ENCODE data around the gene CHCHD3.
"Not testable (repeated sequence)": the region's sequence is repeated elsewhere in the genome, so short reads cannot be mapped to it uniquely, and the experiment has no call there.

Gene CHCHD3

GRCh38 chr7:132937286-132937685, 144.6 kb downstream of the CHCHD3 start:
- no peaks in the 10 kb centered on the region for H3K36me3 ChIP-seq (ENCODE audit: control insufficient read depth, insufficient read depth, low read length)
- H3K4me1 ChIP-seq (ENCODE audit: control insufficient read depth, insufficient read depth, low read length), result no peaks in the 10 kb centered on the region
- H3K9me3 ChIP-seq (ENCODE audit: control insufficient read depth, low read length), result no peaks in the 10 kb centered on the region
- no peaks in the 10 kb centered on the region for H3K27me3 ChIP-seq (ENCODE audit: control insufficient read depth, insufficient read depth, low read length)
- no peak overlapping the region for H3K4me3 ChIP-seq (ENCODE audit: low read length)
- H3K9ac ChIP-seq (ENCODE audit: low read length), result no peak overlapping the region

GRCh38 chr7:132935608-132936007, 146.3 kb downstream of the CHCHD3 start:
- H3K9me3 ChIP-seq (ENCODE audit: control insufficient read depth, low read length), result no peaks in the 10 kb centered on the region

GRCh38 chr7:132934017-132934416, 147.9 kb downstream of the CHCHD3 start:
- Histone ChIP-seq H3K9me3 (ENCODE audit: control insufficient read depth, low read length) (no peaks in the 10 kb centered on the region), H3K4me1 (ENCODE audit: control insufficient read depth, insufficient read depth, low read length) (no peaks in the 10 kb centered on the region), H3K9ac (ENCODE audit: low read length) (no peak overlapping the region), H3K27me3 (ENCODE audit: control insufficient read depth, insufficient read depth, low read length) (no peaks in the 10 kb centered on the region), H3K36me3 (ENCODE audit: control insufficient read depth, insufficient read depth, low read length) (no peaks in the 10 kb centered on the region), H3K4me3 (ENCODE audit: low read length) (no peak overlapping the region)

More at GRCh38 chr7:132935608-132936007, 146.3 kb downstream of the CHCHD3 start:
- Histone ChIP-seq H3K27me3 (ENCODE audit: control insufficient read depth, insufficient read depth, low read length) (no peaks in the 10 kb centered on the region), H3K9ac (ENCODE audit: low read length) (no peak overlapping the region), H3K4me1 (ENCODE audit: control insufficient read depth, insufficient read depth, low read length) (no peaks in the 10 kb centered on the region), H3K36me3 (ENCODE audit: control insufficient read depth, insufficient read depth, low read length) (no peaks in the 10 kb centered on the region), H3K4me3 (ENCODE audit: low read length) (no peak overlapping the region)

- no peaks in the 10 kb centered on the region for H3K27me3 ChIP-seq (ENCODE audit: control insufficient read depth, insufficient read depth, low read length)
- no peak overlapping the region for H3K9ac ChIP-seq (ENCODE audit: low read length)
- no peaks in the 10 kb centered on the region for H3K36me3 ChIP-seq (ENCODE audit: control insufficient read depth, insufficient read depth, low read length)
- no peaks in the 10 kb centered on the region for H3K4me1 ChIP-seq (ENCODE audit: control insufficient read depth, insufficient read depth, low read length)
- H3K4me3 ChIP-seq (ENCODE audit: low read length), result no peak overlapping the region
- H3K9me3 ChIP-seq (ENCODE audit: control insufficient read depth, low read length), result no peaks in the 10 kb centered on the region
Observed at GRCh38 chr7:132933072-132933458, 148.8 kb downstream of the CHCHD3 start.

GRCh38 chr7:132932296-132933071, 149.4 kb downstream of the CHCHD3 start:
- Histone ChIP-seq H3K9me3 (ENCODE audit: control insufficient read depth, low read length) (no peaks in the 10 kb centered on the region), H3K9ac (ENCODE audit: low read length) (no peak overlapping the region), H3K4me3 (ENCODE audit: low read length) (no peak overlapping the region), H3K4me1 (ENCODE audit: control insufficient read depth, insufficient read depth, low read length) (no peaks in the 10 kb centered on the region), H3K27me3 (ENCODE audit: control insufficient read depth, insufficient read depth, low read length) (no peaks in the 10 kb centered on the region), H3K36me3 (ENCODE audit: control insufficient read depth, insufficient read depth, low read length) (no peaks in the 10 kb centered on the region)

GRCh38 chr7:132930881-132931280, 151.0 kb downstream of the CHCHD3 start:
- no peaks in the 10 kb centered on the region for H3K36me3 ChIP-seq (ENCODE audit: control insufficient read depth, insufficient read depth, low read length)
- no peaks in the 10 kb centered on the region for H3K4me1 ChIP-seq (ENCODE audit: control insufficient read depth, insufficient read depth, low read length)
- no peaks in the 10 kb centered on the region for H3K27me3 ChIP-seq (ENCODE audit: control insufficient read depth, insufficient read depth, low read length)
- no peaks in the 10 kb centered on the region for H3K9me3 ChIP-seq (ENCODE audit: control insufficient read depth, low read length)
- no peak overlapping the region for H3K9ac ChIP-seq (ENCODE audit: low read length)
- H3K4me3 ChIP-seq (ENCODE audit: low read length), result no peak overlapping the region

- not testable (repeated sequence) for H3K9ac ChIP-seq (ENCODE audit: low read length); H3K4me3 ChIP-seq (ENCODE audit: low read length); H3K36me3 ChIP-seq (ENCODE audit: control insufficient read depth, insufficient read depth, low read length); H3K9me3 ChIP-seq (ENCODE audit: control insufficient read depth, low read length); H3K27me3 ChIP-seq (ENCODE audit: control insufficient read depth, insufficient read depth, low read length); H3K4me1 ChIP-seq (ENCODE audit: control insufficient read depth, insufficient read depth, low read length)
Observed at GRCh38 chr7:132929944-132930343, 151.9 kb downstream of the CHCHD3 start.

GRCh38 chr7:132919771-132920170, 162.1 kb downstream of the CHCHD3 start:
- H3K4me3 ChIP-seq (ENCODE audit: low read length), result no peak overlapping the region
- H3K9me3 ChIP-seq (ENCODE audit: control insufficient read depth, low read length), result no peaks in the 10 kb centered on the region
- H3K4me1 ChIP-seq (ENCODE audit: control insufficient read depth, insufficient read depth, low read length), result no peaks in the 10 kb centered on the region
- no peaks in the 10 kb centered on the region for H3K27me3 ChIP-seq (ENCODE audit: control insufficient read depth, insufficient read depth, low read length)
- no peaks in the 10 kb centered on the region for H3K36me3 ChIP-seq (ENCODE audit: control insufficient read depth, insufficient read depth, low read length)
- H3K9ac ChIP-seq (ENCODE audit: low read length), result no peak overlapping the region

- H3K27me3 ChIP-seq (ENCODE audit: control insufficient read depth, insufficient read depth, low read length), result no peaks in the 10 kb centered on the region
- H3K9ac ChIP-seq (ENCODE audit: low read length), result no peak overlapping the region
- H3K9me3 ChIP-seq (ENCODE audit: control insufficient read depth, low read length), result no peaks in the 10 kb centered on the region
- no peaks in the 10 kb centered on the region for H3K4me1 ChIP-seq (ENCODE audit: control insufficient read depth, insufficient read depth, low read length)
- no peaks in the 10 kb centered on the region for H3K36me3 ChIP-seq (ENCODE audit: control insufficient read depth, insufficient read depth, low read length)
- no peak overlapping the region for H3K4me3 ChIP-seq (ENCODE audit: low read length)
Observed at GRCh38 chr7:132915647-132916046, 166.2 kb downstream of the CHCHD3 start.

- Histone ChIP-seq H3K27me3 (ENCODE audit: control insufficient read depth, insufficient read depth, low read length) (no peaks in the 10 kb centered on the region), H3K4me1 (ENCODE audit: control insufficient read depth, insufficient read depth, low read length) (no peaks in the 10 kb centered on the region), H3K9ac (ENCODE audit: low read length) (no peak overlapping the region), H3K36me3 (ENCODE audit: control insufficient read depth, insufficient read depth, low read length) (no peaks in the 10 kb centered on the region), H3K9me3 (ENCODE audit: control insufficient read depth, low read length) (no peaks in the 10 kb centered on the region), H3K4me3 (ENCODE audit: low read length) (no peak overlapping the region)
Observed at GRCh38 chr7:132910657-132911056, 171.2 kb downstream of the CHCHD3 start.

- no peak overlapping the region for H3K4me3 ChIP-seq (ENCODE audit: low read length)
- no peaks in the 10 kb centered on the region for H3K36me3 ChIP-seq (ENCODE audit: control insufficient read depth, insufficient read depth, low read length)
- no peak overlapping the region for H3K9ac ChIP-seq (ENCODE audit: low read length)
- no peaks in the 10 kb centered on the region for H3K4me1 ChIP-seq (ENCODE audit: control insufficient read depth, insufficient read depth, low read length)
- H3K9me3 ChIP-seq (ENCODE audit: control insufficient read depth, low read length), result no peaks in the 10 kb centered on the region
- no peaks in the 10 kb centered on the region for H3K27me3 ChIP-seq (ENCODE audit: control insufficient read depth, insufficient read depth, low read length)
Observed at GRCh38 chr7:132907380-132907940, 174.4 kb downstream of the CHCHD3 start.

GRCh38 chr7:132906193-132906835, 175.6 kb downstream of the CHCHD3 start:
- no peaks in the 10 kb centered on the region for H3K36me3 ChIP-seq (ENCODE audit: control insufficient read depth, insufficient read depth, low read length)
- H3K4me1 ChIP-seq (ENCODE audit: control insufficient read depth, insufficient read depth, low read length), result no peaks in the 10 kb centered on the region
- H3K9ac ChIP-seq (ENCODE audit: low read length), result no peak overlapping the region
- no peaks in the 10 kb centered on the region for H3K27me3 ChIP-seq (ENCODE audit: control insufficient read depth, insufficient read depth, low read length)
- no peak overlapping the region for H3K4me3 ChIP-seq (ENCODE audit: low read length)
- no peaks in the 10 kb centered on the region for H3K9me3 ChIP-seq (ENCODE audit: control insufficient read depth, low read length)

Measured in mucosa of stomach (tissue), 1 donor.